GM18517 (cell line): ENCODE measurements around the gene PIP5K1B.
A peak's percentile ranks its signal among the peaks of the same experiment; 100 is the strongest.
"Not testable (repeated sequence)": the region's sequence is repeated elsewhere in the genome, so short reads cannot be mapped to it uniquely, and the experiment has no call there.

Experiments used
- ATAC-seq: cut with Tn5 transposase; IDR thresholded peaks from one replicate; pipeline ENCODE4 v1.9.1; 2021; ENCODE audit warnings: mild to moderate bottlenecking, moderate library complexity; ENCODE audit not compliant: unreplicated experiment

Gene PIP5K1B, protein sequence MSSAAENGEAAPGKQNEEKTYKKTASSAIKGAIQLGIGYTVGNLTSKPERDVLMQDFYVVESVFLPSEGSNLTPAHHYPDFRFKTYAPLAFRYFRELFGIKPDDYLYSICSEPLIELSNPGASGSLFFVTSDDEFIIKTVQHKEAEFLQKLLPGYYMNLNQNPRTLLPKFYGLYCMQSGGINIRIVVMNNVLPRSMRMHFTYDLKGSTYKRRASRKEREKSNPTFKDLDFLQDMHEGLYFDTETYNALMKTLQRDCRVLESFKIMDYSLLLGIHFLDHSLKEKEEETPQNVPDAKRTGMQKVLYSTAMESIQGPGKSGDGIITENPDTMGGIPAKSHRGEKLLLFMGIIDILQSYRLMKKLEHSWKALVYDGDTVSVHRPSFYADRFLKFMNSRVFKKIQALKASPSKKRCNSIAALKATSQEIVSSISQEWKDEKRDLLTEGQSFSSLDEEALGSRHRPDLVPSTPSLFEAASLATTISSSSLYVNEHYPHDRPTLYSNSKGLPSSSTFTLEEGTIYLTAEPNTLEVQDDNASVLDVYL

DNA sequence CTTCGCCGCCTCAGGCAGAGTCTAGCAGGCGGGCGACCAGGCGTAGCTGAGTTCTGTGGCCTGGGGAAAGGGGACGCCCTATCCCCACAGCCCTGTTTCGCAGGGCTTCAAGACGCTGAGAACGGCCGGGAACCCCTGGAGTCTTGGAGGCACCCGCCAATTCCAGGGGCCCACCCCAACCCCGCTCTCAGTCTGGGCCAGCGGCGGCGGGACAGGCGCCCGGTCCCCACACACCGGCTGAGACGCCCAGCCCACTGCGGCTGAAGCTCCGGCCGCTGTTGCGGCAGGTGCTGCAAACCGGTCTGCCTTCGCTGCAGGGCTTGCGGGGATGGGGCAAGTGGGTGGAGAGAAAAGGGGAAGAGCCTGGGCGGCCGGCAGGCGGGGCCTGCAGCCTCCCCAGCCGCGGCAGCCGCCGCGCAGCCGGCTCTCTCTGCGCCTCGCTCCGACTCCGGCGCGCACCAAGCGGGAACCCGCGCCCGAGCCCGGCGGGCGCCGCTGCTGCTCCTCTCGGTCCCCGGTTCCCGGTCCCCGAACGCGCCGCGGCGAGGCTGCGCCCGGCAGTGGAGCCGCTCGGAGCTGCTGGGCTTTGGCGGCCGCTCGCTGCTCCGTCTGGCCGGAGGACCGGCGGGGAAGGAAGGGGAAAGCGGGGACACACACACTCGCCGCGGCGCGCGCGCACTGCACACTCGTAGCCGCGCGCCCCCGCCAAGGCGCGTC lies at the start of gene PIP5K1B:
Gene PIP5K1B (plus strand): TSS at position 427 of the 717 bp plus-strand sequence. CDS start 117,375 bp downstream, outside the sequence.
- ATAC-seq: peak; percentile 76

DNA sequence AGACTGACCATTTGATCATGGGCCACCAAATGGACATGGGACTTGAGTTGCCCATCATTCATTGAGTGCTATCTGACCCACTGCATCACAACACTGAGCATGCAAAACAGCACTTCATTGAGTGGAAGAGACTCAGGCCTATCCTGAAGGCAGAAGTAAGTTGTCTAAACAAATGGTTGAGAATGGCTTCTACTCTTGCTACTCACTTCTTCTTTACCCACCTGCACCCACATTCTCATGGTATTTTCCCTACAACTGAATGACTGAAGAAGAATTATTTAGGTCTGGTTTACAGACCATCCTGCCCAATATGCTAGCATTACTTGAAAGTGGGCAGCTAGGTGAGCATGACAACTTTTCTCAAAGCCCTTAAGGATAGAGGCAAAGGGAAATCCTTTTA lies 41.0 kb upstream of the PIP5K1B start:
- no peak for ATAC-seq

DNA sequence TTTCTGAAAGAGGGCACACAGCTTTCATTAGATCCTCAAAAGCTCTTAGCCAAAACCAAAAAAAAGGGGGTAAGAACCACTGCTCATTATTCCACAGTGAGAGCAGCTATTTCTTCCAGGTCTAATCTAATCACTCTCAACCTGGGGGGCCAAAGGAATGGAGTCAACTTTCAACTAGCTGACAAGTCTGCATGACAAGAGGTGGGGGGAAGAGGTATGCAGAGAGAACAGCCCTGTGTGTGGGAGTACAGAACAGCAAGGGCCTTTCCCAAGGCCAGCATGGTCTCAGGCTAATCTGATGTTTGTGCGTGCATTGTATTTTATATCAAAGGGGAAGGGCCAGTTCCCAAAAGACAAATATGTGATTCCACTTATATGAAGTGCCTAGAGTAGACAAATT lies 36.9 kb upstream of the PIP5K1B start:
- ATAC-seq: no peak

DNA sequence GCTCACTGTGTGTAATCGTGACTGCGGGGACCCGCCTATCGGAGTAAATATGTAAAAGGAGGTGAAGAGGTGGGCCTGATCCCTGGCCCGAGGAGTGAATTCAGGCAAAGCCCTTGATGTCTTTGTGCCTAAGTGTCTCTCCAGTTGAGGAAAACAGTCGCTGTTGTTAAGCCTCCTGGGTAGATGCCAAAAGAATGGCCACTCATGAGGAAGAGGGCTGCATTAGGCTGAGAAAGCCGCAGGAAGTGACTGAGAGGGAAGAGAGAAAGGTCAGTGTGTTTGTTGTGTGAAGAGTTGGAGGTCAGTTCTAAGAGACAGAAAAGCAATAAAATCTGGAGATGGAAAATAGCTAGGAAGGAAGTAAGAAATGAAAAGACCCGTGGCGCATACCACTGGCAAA lies 35.8 kb upstream of the PIP5K1B start:
- no peak for ATAC-seq

DNA sequence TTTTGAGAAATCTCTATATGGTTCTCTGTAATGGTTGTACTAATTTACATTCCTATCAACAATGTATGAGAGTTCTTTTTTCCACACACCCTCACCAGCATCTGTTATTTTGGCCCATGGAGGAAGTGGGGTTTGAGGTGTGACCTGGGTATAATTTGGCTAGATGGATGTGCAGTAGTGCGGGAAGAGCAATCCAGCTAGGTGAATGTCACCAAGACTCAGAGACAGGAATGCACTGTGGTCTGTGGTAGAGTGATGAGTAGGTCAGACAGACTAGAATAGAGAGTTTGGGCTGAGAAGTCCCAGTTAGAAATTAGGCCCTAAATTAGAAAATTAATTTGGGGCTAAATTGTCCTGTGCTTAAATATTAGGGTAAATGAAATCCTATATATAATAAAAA lies 32.8 kb upstream of the PIP5K1B start:
- no peak for ATAC-seq

DNA sequence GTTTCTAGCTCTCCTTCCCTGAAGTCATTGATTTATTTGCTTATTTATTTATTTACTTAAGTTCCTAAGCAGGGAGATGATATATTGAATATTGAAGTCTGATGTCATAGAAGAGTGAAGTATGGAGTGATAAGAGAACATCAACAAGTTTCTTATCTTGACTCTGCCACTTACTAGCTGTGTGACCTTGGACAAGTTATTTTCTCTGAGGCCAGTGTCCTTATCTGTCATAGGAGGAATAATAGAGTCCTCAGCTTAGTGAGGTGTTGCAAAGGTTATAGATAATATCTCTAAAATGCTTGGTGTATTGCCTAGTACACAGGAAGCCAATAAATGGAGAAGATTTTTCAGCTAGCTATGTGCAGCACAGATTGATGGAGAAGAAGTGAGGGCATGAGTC lies 32.4 kb upstream of the PIP5K1B start:
- no peak for ATAC-seq

DNA sequence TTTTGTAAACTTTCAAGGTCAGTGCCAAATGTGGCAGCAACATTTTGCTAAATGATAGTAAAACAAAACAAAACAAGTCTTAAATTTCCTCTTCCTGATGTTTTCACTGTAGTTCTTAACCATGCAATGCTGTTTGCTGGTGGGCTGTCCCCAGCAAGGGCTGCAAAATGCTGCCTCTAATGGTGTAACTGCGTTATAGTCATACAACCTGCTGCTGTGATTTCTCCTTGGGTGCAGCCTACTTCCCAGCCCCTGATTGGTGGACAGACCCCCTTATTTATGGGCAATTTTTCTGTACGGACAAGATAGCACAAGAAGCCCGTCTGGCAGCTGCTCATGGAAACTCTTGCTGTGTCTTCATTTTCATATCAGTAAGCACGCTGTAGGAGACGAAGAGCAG lies 26.6 kb upstream of the PIP5K1B start:
- ATAC-seq: no peak

DNA sequence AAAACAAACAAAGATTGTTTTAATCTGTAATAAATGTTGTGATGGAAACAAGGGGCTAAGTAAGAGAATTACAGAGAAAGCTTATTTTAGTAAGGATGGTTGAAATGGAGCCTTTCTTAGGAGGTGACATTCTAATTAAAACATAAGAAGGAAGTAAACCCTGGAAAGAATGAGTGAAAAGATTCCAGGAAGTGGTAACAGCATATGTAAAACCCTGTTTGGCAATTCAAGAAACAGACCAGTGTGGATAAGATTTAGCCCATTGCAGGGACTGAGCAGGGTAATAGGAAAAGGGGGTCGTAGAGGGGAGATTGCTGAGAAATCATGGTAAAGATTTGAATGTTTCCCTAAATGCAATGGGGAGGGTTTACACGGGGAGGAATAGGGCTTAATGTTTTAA lies 21.6 kb upstream of the PIP5K1B start:
- ATAC-seq: no peak

DNA sequence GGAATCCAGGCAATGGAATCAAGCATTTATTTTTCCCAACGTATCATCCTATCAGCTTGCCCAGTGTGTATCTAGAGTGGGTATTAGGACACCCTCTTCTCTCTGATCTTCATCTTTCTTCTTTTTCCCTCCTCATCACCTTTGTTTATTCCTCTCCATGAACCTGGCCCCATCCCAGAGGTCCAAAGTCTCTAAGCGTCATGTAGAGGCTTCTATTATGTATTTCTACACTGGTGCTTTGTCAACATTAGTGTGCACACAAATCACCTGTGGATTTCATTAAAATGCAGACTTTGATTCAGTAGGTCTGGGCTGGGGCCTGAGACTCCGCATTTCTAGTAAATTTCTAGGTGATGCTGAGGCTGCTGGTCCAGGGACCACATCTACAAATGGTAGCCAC lies 19.8 kb upstream of the PIP5K1B start:
- no peak for ATAC-seq

DNA sequence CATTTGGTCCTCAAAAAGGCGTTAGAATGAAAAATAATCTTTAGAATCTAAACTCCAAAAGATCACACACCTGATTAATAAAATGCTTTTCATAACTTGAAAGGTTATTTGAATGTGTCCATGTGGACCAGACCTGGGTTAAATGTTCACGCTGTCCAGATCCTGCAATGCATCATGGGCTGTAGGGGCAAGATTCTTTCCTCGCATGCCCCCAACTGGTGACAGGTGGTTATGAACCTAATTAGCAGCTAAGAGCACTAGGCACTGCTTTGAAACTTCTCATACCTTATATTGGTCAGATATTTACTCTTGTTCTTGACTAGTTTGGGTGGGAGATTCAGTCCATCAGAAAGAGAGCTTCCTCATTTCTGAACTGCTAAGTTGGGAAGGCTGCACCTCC lies 19.3 kb upstream of the PIP5K1B start:
- ATAC-seq: peak; percentile 85

DNA sequence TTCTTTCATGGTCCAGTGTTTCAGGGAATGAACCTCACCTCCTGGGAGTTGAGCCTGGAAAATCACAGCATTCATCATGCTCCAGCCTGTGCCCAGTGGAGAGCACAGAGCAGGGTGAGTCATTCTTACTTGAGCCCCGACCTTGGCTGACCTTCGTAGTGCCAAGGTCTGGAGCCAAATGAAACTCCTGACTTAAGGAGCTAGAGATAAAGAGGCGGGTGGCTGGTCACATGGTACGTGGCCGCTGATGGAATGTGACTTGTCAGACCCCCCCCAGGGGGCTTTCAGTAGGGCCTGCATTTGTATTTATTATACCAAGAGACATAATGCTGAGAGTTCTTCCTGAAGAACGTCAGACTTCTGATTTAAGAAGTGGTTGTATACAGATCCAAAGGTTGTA lies 15.0 kb upstream of the PIP5K1B start:
- no peak for ATAC-seq

DNA sequence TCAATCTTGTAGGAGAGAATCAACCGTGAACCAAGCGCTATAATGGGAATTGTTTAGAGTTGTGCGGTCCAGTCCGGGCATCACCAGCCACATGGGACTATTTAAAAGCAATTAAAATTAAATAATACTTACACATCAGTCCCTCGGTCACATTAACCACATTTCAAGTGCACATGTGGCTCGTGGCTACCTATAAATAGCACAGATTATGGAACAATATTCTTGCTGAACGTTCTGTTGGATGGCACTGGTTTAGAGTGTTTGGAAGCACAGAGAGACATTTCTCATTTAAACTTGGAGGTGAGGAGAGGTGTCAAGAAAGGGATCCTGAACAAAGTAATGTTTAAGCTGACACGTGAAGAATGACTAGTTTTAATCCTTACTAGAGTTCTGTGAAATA lies 12.5 kb upstream of the PIP5K1B start:
- ATAC-seq: no peak

DNA sequence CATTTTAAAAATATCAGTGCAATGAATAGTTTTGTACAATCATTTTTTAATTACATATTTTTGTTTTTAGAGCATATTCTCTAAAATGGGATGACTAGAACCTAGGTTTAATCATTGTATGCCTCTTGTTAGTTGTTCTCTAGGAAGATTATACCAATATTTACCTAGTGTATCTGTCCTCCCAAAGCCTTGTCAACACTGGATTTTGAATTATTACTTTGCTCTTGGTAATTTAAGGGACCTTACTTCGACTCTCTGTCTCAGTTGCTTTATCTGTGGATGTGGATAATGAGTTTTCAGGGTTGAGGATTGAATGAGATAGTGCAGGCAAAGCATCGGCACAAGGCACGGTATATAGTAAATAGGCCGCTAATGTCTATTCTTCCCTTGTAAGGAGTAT lies 10.9 kb upstream of the PIP5K1B start:
- no peak for ATAC-seq

DNA sequence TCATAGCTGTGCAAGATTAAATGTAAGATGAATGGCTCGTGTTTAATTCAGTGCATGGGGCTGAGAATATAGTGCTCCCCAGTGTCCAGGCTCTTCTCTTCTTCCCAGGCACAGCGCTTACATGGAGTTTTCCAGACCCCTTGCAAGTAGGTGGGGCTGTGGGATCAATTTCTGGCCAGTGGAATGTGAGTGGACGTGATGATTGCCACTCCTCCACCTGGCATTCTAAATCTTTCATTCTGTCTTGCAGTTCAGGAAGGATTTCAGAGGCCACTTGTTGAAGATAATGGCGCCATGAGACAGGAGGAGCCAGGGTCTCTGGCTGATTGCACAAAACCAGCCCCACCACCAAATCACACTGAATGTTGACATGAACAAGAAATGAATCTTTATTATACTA lies 7.2 kb upstream of the PIP5K1B start:
- ATAC-seq: no peak

DNA sequence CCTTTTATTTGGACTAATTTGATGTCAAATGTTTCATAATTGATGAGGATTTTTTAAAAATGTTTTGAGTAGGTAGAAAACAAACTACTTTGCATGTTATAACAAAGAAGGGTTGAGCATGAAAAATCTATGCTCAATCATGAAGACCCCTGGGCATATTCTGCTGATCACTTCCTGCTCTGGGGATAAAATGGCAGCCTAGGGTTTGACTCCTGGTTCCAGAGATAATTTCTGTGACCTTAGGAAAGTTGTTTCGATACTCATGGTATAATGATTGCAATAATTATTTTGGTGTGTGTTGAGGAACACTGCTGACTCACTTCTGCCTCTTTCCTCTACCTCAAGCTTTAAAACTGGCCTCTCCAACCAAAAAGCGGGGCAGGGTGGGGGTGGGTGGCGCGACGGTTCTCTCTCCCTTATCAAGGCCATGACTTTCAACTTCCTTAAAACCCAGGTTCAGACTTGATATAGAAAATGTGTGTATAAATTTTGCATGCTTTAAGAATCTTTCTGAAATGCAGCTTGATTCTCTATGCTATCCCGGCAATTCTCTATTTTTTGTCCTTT lies 6.0 kb upstream of the PIP5K1B start:
- no peak for ATAC-seq

DNA sequence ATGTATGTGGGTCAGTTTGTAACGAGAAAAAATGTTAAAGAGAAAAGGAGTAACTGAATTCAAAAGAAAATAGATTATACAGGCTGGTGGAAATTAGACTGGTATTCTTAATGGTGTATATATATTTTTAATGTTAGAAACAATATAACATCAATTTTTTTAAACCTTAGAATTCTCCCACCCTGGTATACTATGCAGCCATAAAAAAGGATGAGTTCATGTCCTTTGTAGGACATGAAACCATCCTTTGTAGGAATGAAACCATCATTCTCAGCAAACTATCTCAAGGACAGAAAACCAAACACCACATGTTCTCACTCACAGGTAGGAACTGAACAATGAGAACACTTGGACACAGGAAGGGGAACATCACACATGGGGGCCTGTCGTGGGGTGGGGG lies 5.4 kb upstream of the PIP5K1B start:
- not testable (repeated sequence) for ATAC-seq

DNA sequence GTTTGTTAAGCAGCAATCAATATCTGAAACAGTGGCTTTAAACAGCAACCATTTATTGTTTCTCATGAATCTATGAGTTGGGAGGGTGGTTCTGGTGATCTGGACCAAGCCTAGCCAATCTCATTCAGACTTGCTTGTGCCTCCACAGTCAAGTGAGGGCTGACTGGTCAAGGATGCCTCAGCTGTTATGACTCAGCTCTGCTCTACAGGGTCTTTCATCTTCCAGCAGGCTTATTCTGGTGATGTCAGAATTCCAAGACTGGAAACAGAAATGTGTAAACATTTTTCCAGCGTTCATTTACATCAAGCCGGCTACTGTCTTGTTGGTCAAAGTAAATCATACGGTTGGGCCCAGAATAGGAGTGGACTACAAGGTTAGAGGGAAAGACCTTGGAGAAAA lies 2.5 kb upstream of the PIP5K1B start:
- no peak for ATAC-seq

DNA sequence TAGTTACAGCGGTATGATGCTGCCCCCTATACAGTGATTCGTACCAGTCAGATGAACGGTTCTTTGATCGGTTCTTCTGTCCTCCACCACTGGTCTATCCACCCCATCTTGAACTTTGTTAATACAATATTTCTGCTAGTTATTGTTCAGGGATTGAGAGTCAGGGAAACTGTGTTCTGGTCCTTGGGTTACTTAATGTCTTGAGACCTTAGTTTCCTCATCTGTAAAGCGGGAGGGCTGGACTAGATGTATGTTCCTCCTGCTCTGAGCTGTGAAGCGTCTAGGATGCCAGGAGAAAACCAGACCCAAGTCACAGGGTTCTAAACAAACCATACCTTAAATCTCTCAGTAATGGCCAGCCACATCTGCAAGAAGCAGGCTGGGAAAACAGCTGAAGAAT lies 1.4 kb upstream of the PIP5K1B start:
- no peak for ATAC-seq

DNA sequence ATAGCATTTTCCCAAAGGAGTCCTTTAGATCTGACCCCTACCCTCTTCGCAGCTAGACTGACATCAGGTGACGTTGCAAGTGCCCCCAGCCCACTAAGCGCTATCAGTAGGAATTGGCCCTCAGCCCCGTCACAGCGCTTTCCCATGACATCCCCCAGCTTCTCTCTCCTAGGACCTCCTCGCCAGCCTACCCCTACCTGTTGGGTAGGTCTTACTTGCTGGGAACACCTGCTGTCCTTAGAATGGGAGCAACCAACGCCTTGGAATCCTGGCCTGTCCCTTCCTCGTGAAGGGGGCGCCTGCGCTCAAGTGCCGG lies 584 bp upstream of the PIP5K1B start:
- no peak for ATAC-seq

DNA sequence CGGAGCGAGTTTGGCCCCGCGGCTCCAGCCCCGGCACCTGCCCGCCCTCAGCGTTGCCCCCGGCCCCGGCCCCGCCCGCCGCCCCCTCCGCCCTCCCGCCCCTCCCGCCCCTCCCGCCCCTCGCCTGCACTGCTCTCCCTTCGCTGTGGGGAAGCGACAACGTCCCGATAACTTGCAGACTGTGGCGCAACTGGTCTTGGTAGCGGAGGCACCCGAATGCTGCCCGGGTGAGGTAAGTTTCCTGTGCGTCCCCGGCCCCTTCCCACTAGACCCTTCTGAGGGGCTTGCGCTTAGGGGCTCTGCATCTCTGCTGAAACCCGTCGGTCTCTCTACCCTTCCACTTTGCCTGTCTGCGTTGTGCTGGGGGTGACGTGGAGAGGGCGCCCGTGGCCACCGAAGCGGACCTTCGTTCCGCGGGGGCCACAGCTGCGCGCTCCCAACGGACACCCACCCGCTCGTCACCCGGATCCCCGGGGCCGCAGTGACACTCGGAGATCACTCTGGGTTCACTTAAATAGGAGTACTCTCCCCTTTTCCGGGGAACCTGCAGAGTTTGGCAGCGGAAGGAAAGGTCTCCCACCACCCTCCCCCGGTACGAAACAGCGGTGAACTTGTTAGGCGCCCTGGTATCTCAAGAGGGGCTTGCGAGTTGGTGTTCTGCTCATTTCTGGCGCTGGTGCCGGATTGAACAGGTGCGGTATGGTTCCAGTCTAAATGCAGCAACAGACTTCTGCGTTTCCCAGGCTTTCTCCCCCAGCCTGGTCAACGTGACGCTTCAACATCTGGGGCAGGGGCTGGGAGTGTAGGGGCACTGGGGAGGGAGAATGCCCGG lies 707 bp downstream of the PIP5K1B start:
- no peak for ATAC-seq
